Type B pancreatic cell (in vitro differentiated cells): Measurements from ENCODE around the gene GALM. TPM values are rescaled to one million over a fixed set of nuclear protein-coding genes. Genes with fewer than 3 reads are reported as not detected.

Source experiments
- DNase-seq: peaks from one replicate; pipeline ENCODE4 v3.0.0; 2021; ENCODE audit warnings: mixed read lengths; ENCODE audit not compliant: unreplicated experiment; ENCODE audit errors: extremely low spot score
- H3K27ac Mint-ChIP-seq: 2 replicates; pipeline ENCODE4 v1.8.0; 2021; ENCODE audit warnings: mild to moderate bottlenecking, mixed read lengths
- H3K27me3 Mint-ChIP-seq: 2 replicates; pipeline ENCODE4 v1.8.0; 2021; ENCODE audit warnings: mixed read lengths
- H3K36me3 Mint-ChIP-seq: 2 replicates; pipeline ENCODE4 v1.8.0; 2021; ENCODE audit warnings: mixed read lengths
- H3K4me1 Mint-ChIP-seq: one replicate; pipeline ENCODE4 v1.8.0; 2021; ENCODE audit warnings: mixed read lengths; ENCODE audit not compliant: unreplicated experiment
- H3K4me3 Mint-ChIP-seq: 2 replicates; pipeline ENCODE4 v1.8.0; 2021; ENCODE audit warnings: mild to moderate bottlenecking, mixed read lengths
- H3K9me3 Mint-ChIP-seq: 2 replicates; pipeline ENCODE4 v1.8.0; 2021; ENCODE audit warnings: mixed read lengths
- total RNA-seq: library from RNA; stranded (reverse); gene quantifications from 2 replicates; pipeline ENCODE4 v1.2.1, GENCODE V29; 2021; ENCODE audit warnings: low replicate concordance
- TF ChIP-seq, protein P1 (sequence below): fragments of 200-600 bp; sonication (generic); conservative IDR thresholded peaks from 2 replicates; pipeline ENCODE4 v1.5.0; 2021; ENCODE audit warnings: antibody characterized with exemption, mild to moderate bottlenecking

GALM gene
- total RNA-seq, 1 donor from 2014 or later: 16.1 TPM

DNA sequence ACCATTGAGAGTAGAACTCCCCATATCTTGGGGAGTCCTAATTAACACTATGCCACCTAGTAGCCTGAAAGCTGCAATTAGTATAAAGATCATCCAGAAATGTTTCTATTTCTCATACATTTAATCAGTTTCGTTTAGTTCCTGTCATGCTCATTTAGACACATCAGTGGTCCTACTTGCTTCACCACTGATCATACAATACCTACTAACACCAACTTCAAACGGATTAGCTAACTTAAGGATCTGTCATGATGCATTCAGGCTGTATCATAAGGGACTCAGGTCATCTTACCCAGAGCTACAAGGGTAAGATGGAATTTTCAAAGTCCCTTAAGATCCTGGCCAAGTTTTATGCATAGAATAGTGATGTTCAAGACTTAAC lies 78.5 kb downstream of the GALM start:
- no peak overlapping the region for H3K4me3 Mint-ChIP-seq
- H3K36me3 Mint-ChIP-seq: peaks cover 69% of the 10 kb centered on the region

DNA sequence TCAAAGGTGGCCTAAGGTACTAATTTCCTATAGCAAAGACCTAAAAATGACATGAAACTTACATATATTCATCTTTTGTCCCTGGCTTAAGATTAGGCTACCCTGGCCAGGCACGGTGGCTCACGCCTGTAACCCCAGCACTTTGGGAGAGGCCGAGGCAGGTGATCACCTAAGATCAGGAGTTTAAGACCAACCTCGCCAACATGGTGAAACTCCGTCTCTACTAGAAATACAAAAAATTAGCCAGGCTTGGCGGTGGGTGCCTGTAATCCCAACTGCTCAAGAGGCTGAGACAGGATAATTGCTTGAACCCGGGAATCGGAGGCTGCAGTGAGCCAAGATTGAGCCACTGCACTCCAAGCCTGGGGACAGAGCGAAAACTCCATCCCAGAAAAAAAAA lies 79.4 kb downstream of the GALM start:
- Mint-ChIP-seq H3K27me3 (no peaks in the 10 kb centered on the region), H3K9me3 (no peaks in the 10 kb centered on the region), H3K4me1 (peaks cover 33% of the 10 kb centered on the region), H3K36me3 (peaks cover 71% of the 10 kb centered on the region), H3K4me3 (no peak overlapping the region), H3K27ac (peak overlapping the region; percentile 40)
- DNase-seq: no peak
- TF ChIP-seq, protein P1, sequence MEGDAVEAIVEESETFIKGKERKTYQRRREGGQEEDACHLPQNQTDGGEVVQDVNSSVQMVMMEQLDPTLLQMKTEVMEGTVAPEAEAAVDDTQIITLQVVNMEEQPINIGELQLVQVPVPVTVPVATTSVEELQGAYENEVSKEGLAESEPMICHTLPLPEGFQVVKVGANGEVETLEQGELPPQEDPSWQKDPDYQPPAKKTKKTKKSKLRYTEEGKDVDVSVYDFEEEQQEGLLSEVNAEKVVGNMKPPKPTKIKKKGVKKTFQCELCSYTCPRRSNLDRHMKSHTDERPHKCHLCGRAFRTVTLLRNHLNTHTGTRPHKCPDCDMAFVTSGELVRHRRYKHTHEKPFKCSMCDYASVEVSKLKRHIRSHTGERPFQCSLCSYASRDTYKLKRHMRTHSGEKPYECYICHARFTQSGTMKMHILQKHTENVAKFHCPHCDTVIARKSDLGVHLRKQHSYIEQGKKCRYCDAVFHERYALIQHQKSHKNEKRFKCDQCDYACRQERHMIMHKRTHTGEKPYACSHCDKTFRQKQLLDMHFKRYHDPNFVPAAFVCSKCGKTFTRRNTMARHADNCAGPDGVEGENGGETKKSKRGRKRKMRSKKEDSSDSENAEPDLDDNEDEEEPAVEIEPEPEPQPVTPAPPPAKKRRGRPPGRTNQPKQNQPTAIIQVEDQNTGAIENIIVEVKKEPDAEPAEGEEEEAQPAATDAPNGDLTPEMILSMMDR: no peak

More for the DNA sequence above, 78.5 kb downstream of the GALM start:
- Mint-ChIP-seq H3K27me3 (no peaks in the 10 kb centered on the region), H3K4me1 (peaks cover 28% of the 10 kb centered on the region), H3K9me3 (no peaks in the 10 kb centered on the region), H3K27ac (peak overlapping the region; percentile 63)
- DNase-seq: no peak
- TF ChIP-seq, protein P1: no peak

DNA sequence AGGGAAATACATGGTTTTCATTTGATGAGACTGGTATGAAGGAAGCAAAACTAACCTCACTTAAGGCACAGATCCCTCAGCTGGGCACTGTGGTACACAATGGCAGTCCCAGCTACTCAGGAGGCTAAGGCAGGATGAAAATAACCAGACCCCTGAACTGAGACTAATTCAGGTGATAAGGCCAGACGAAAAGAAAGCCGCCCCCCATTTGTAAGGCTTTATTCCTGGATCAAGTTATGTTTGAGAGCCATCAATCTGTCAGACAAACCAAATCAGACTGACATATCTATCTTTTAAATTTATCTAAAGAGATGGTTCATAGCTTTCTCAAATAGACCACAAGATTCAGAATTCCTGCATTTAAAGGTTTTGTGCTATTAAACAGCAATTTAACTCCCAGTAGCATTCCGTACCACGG lies 81.1 kb downstream of the GALM start:
- peak overlapping the region; percentile 15 for H3K27ac Mint-ChIP-seq
- peaks cover 36% of the 10 kb centered on the region for H3K4me1 Mint-ChIP-seq
- no peak for DNase-seq
- H3K36me3 Mint-ChIP-seq: peaks cover 73% of the 10 kb centered on the region
- peak overlapping the region; percentile 70 for H3K4me3 Mint-ChIP-seq
- TF ChIP-seq, protein P1: no peak
- no peaks in the 10 kb centered on the region for H3K9me3 Mint-ChIP-seq
- peaks cover 4% of the 10 kb centered on the region for H3K27me3 Mint-ChIP-seq

DNA sequence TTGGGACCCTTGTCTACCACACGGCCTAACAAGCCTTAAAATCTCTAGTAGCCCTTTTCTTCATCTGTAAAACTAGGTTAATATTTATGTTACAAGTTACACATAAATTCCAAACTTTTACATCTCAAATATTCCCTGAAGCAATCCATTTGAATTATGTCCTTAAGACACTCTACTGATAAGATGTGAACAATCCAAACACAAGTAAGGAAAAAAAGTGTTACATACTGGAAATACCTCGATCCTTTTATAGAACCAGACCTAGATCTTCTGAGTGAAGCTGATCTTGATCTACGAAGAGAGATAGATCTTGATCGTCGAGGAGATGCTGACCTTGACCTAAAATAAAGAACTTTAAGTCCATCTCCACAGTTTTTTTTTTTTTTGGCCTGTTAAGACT lies 81.9 kb downstream of the GALM start:
- TF ChIP-seq, protein P1: no peak
- Mint-ChIP-seq H3K4me3 (peak overlapping the region; percentile 70), H3K27me3 (peaks cover 4% of the 10 kb centered on the region), H3K9me3 (no peaks in the 10 kb centered on the region), H3K36me3 (peaks cover 70% of the 10 kb centered on the region), H3K27ac (peak overlapping the region; percentile 9), H3K4me1 (peaks cover 41% of the 10 kb centered on the region)
- no peak for DNase-seq

DNA sequence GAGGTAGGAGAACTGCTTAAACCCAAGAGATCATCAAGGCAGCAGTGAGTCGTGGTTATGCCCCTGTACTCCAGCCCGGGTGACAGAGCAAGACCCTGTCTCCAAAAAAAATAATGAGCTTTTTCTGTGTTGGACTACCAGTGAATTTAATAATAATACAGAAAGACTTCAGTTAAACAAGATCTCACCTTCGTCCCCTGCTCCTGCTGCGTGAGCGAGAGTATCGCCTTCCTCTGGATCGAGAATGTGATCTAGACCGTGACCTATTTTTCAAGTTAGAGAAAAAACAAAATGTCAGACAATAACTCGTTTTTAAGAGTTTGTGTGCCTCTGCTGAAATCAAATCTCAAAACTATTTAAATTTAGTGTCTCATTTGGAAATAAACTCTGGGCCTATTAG lies 82.5 kb downstream of the GALM start:
- H3K27ac Mint-ChIP-seq: peak overlapping the region; percentile 9
- TF ChIP-seq, protein P1: no peak
- peaks cover 41% of the 10 kb centered on the region for H3K4me1 Mint-ChIP-seq
- H3K9me3 Mint-ChIP-seq: no peaks in the 10 kb centered on the region
- peaks cover 4% of the 10 kb centered on the region for H3K27me3 Mint-ChIP-seq
- DNase-seq: no peak
- peaks cover 68% of the 10 kb centered on the region for H3K36me3 Mint-ChIP-seq
- peak overlapping the region; percentile 70 for H3K4me3 Mint-ChIP-seq
